Type B pancreatic cell (in vitro differentiated cells): ENCODE measurements around the gene TWF2. TPM values are rescaled to one million over a fixed set of nuclear protein-coding genes. Genes with fewer than 3 reads are reported as not detected.

Experiments
- DNase-seq: peaks from one replicate; pipeline ENCODE4 v3.0.0; 2021; ENCODE audit warnings: mixed read lengths; ENCODE audit not compliant: unreplicated experiment; ENCODE audit errors: extremely low spot score
- H3K27ac Mint-ChIP-seq: 2 replicates; pipeline ENCODE4 v1.8.0; 2021; ENCODE audit warnings: mild to moderate bottlenecking, mixed read lengths
- H3K27me3 Mint-ChIP-seq: 2 replicates; pipeline ENCODE4 v1.8.0; 2021; ENCODE audit warnings: mixed read lengths
- H3K36me3 Mint-ChIP-seq: 2 replicates; pipeline ENCODE4 v1.8.0; 2021; ENCODE audit warnings: mixed read lengths
- H3K4me1 Mint-ChIP-seq: one replicate; pipeline ENCODE4 v1.8.0; 2021; ENCODE audit warnings: mixed read lengths; ENCODE audit not compliant: unreplicated experiment
- H3K4me3 Mint-ChIP-seq: 2 replicates; pipeline ENCODE4 v1.8.0; 2021; ENCODE audit warnings: mild to moderate bottlenecking, mixed read lengths
- H3K9me3 Mint-ChIP-seq: 2 replicates; pipeline ENCODE4 v1.8.0; 2021; ENCODE audit warnings: mixed read lengths
- total RNA-seq: library from RNA; stranded (reverse); gene quantifications from 2 replicates; pipeline ENCODE4 v1.2.1, GENCODE V29; 2021; ENCODE audit warnings: low replicate concordance
- TF ChIP-seq, protein P1 (sequence below): fragments of 200-600 bp; sonication (generic); conservative IDR thresholded peaks from 2 replicates; pipeline ENCODE4 v1.5.0; 2021; ENCODE audit warnings: antibody characterized with exemption, mild to moderate bottlenecking

The TWF2 gene
- total RNA-seq, 1 donor from 2014 or later = 33.7 TPM

DNA sequence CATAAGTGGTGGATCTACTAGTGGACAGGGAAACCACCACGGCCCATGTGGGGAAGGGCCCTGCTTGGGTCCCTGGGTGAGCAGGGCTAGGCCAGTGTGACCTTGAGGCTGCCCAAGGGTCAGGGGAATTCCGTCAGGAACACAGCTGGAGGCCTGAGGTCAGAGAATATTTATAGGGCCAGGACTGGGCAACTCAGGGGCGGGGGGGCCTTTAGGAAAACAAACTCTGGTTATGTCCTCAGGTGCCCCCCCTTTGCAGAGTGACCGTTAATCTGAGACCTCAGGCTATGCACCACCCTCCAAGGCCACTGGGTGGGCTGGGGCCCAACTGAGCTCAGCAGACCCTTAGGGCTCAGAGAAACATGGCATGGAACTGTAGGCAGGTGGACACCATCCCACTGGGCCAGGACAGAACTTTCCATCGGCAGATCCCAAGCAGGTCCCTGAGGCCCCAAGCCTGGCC, 2.5 kb downstream of the TWF2 start:
- no peaks in the 10 kb centered on the region for H3K27me3 Mint-ChIP-seq
- no peak overlapping the region for H3K27ac Mint-ChIP-seq
- no peaks in the 10 kb centered on the region for H3K9me3 Mint-ChIP-seq
- TF ChIP-seq, protein P1, sequence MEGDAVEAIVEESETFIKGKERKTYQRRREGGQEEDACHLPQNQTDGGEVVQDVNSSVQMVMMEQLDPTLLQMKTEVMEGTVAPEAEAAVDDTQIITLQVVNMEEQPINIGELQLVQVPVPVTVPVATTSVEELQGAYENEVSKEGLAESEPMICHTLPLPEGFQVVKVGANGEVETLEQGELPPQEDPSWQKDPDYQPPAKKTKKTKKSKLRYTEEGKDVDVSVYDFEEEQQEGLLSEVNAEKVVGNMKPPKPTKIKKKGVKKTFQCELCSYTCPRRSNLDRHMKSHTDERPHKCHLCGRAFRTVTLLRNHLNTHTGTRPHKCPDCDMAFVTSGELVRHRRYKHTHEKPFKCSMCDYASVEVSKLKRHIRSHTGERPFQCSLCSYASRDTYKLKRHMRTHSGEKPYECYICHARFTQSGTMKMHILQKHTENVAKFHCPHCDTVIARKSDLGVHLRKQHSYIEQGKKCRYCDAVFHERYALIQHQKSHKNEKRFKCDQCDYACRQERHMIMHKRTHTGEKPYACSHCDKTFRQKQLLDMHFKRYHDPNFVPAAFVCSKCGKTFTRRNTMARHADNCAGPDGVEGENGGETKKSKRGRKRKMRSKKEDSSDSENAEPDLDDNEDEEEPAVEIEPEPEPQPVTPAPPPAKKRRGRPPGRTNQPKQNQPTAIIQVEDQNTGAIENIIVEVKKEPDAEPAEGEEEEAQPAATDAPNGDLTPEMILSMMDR = no peak
- peak overlapping the region; percentile 14 for H3K4me3 Mint-ChIP-seq
- H3K4me1 Mint-ChIP-seq = peaks cover 18% of the 10 kb centered on the region
- H3K36me3 Mint-ChIP-seq = no peaks in the 10 kb centered on the region
- no peak for DNase-seq

DNA sequence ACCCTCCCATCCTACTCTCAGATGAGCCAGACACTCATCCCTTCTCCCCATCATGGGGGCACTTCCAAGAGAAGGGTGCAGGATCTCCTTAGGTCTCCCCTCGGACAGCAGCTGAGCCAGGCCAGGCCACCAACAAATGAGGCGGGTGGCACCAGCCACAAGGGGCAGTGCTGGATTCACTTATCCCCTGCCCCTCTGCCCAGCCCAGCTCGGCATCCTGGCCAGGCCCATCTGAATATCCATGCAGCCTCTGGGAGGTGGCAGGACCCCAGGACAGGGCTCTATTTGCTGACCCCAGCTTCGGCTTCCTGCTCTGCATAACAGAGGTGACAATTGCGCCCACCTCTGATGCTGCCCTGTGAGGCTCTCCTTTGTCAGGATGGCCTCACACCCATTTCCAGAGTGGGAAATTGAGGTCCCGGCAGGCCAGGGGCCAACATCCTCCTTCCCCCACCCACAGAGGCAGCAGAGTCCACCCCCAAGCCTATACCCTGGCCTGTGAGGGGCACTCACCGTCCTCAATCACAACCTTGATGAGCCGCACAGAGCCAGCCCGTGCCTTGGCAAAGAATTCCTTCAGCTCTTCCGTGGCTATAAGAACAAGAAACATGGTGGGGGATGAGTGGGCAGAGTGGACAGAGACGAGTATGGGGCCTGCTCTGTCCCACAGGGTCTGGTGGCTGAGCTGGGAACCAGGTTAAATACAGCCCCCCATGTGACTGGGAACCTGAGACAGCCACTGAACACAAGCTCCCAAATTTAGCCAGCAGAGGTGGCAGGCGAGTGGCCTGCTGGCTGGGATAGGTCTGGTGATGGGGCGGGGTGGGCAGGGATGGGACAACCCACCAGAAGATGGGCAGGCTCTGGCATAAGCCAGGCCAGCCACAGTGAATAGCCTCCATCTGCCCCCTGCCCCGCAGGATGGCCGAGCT, 4.2 kb downstream of the TWF2 start:
- H3K27ac Mint-ChIP-seq = no peak overlapping the region

DNA sequence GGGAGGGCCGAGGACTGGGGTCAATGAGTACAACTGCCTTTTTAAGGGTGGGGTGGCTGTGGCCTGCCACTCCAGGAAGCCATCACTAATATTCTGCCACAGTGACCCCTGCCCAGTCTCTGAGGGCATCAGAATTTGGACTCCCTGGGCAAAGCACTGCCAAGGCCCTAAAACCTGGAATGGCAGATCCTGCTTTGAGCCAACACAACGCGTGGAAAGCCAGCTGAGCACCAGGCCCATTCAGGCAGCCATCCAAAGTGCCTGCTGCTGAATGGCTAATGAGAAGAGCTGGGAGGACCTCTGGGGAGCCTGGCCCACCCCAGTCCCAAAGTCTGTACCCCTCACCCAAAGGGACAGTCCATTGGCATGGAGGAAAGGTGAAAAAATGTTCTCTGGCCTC, 5.0 kb downstream of the TWF2 start:
- no peak overlapping the region for H3K4me3 Mint-ChIP-seq
- no peaks in the 10 kb centered on the region for H3K9me3 Mint-ChIP-seq
- no peaks in the 10 kb centered on the region for H3K27me3 Mint-ChIP-seq
- H3K36me3 Mint-ChIP-seq = no peaks in the 10 kb centered on the region
- TF ChIP-seq, protein P1 = no peak
- no peak for DNase-seq
- peaks cover 4% of the 10 kb centered on the region for H3K4me1 Mint-ChIP-seq
- H3K27ac Mint-ChIP-seq = no peak overlapping the region

More for the DNA sequence above, 4.2 kb downstream of the TWF2 start:
- TF ChIP-seq, protein P1 = no peak
- Mint-ChIP-seq H3K27me3 (no peaks in the 10 kb centered on the region), H3K9me3 (no peaks in the 10 kb centered on the region), H3K4me3 (no peak overlapping the region), H3K36me3 (no peaks in the 10 kb centered on the region), H3K4me1 (peaks cover 9% of the 10 kb centered on the region)
- DNase-seq = no peak

DNA sequence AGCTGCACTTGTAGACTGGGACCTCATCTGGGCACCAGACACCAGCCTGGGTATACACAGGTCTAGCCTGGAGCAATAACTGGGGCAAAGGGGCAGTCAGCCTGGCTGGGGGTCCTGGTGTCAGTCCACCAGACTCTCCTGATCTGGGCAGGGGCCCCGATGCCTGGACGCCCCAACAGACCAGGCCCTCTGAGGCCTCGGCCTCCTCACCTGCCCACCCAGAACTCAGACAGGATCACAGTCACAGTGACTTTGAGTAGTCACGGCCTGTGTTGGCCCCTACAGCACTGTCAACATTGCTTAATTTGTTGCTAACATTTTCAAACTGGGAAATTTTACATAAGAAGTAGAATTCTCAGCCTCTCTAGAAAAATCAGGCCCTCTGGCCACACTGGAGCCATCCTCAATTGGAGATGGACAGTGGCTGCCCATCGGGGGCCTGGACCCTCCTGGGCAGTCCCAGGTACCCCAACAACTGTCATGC, 5.8 kb downstream of the TWF2 start:
- no peak overlapping the region for H3K4me3 Mint-ChIP-seq
- no peaks in the 10 kb centered on the region for H3K9me3 Mint-ChIP-seq
- TF ChIP-seq, protein P1 = no peak
- H3K36me3 Mint-ChIP-seq = no peaks in the 10 kb centered on the region
- no peaks in the 10 kb centered on the region for H3K27me3 Mint-ChIP-seq
- H3K27ac Mint-ChIP-seq = no peak overlapping the region
- no peak for DNase-seq
- H3K4me1 Mint-ChIP-seq = peaks cover under 1% of the 10 kb centered on the region

DNA sequence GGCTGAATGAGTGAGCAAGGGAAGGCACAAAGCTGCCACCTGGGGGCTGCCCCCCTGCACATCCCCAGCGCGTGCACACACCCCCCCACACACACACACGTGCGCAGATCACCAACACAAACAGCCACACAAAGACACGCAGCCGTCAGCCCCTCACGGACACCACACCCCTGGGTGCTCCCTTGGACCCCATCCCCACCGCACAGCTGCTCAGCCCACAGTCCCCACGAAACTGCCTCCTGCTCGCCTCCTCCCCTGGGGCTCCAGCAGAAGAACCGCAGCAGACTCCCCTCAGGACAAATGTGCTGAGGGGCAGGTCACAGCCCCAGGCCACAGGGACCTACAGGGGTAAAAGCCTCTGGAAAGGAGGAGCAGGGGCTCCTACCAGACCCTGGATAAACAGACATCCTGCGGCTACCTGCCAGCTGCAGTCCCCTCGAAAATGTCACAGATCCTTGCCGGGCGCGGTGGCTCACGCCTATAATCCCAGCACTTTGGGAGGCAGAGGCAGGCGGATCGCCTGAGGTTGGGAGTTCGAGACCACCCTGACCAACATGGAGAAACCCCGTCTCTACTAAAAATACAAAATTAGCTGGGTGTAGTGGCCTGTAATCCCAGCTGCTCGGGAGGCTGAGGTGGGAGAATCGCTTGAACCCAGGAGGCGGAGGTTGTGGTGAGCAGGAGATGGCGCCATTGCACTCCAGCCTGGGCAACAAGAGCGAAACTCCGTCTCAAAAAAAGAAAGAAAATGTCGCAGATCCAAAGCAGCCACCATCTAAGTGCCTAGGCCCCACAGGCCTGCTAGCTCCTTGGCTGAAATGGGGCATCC, 6.5 kb downstream of the TWF2 start:
- Mint-ChIP-seq H3K27me3 (no peaks in the 10 kb centered on the region), H3K36me3 (no peaks in the 10 kb centered on the region), H3K9me3 (no peaks in the 10 kb centered on the region), H3K27ac (no peak overlapping the region), H3K4me1 (no peaks in the 10 kb centered on the region), H3K4me3 (no peak overlapping the region)
- TF ChIP-seq, protein P1 = peak; percentile 53
- DNase-seq = no peak
